ENCODE results near the gene ANKMY2. TPM values are rescaled to one million over a fixed set of nuclear protein-coding genes. Genes with fewer than 3 reads are reported as not detected.

Gene ANKMY2
- total RNA-seq, 2 donors from 2014 or later: 37.7 to 73.4 TPM

GRCh38 chr7:16670731-16671344, 25.3 kb upstream of the ANKMY2 start:
- H3K4me3 Mint-ChIP-seq: no peak overlapping the region
- H3K27ac Mint-ChIP-seq: peak overlapping the region; percentile 13
- 86 to 91% methylated on average over 1 to 4 of the region's 4 CpGs for WGBS, 2 experiments (ENCODE audit: insufficient coverage in 1 of 2, insufficient read length in 1 of 2)
- H3K36me3 Mint-ChIP-seq (ENCODE audit: low read depth): peaks cover 57% of the 10 kb centered on the region
- no peaks in the 10 kb centered on the region for H3K9me3 ChIP-seq (ENCODE audit: control insufficient read depth, low read length)
- no peaks in the 10 kb centered on the region for H3K27me3 Mint-ChIP-seq (ENCODE audit: insufficient read depth)
- no peaks in the 10 kb centered on the region for H3K4me1 Mint-ChIP-seq
- no peaks in the 10 kb centered on the region for H3K4me1 ChIP-seq (ENCODE audit: control insufficient read depth, insufficient read depth, low read length)
- H3K36me3 ChIP-seq (ENCODE audit: control insufficient read depth, insufficient read depth, low read length): peaks cover 60% of the 10 kb centered on the region
- H3K27me3 ChIP-seq (ENCODE audit: control insufficient read depth, insufficient read depth, low read length, poor library complexity, severe bottlenecking): no peaks in the 10 kb centered on the region
- TF ChIP-seq, protein P1, sequence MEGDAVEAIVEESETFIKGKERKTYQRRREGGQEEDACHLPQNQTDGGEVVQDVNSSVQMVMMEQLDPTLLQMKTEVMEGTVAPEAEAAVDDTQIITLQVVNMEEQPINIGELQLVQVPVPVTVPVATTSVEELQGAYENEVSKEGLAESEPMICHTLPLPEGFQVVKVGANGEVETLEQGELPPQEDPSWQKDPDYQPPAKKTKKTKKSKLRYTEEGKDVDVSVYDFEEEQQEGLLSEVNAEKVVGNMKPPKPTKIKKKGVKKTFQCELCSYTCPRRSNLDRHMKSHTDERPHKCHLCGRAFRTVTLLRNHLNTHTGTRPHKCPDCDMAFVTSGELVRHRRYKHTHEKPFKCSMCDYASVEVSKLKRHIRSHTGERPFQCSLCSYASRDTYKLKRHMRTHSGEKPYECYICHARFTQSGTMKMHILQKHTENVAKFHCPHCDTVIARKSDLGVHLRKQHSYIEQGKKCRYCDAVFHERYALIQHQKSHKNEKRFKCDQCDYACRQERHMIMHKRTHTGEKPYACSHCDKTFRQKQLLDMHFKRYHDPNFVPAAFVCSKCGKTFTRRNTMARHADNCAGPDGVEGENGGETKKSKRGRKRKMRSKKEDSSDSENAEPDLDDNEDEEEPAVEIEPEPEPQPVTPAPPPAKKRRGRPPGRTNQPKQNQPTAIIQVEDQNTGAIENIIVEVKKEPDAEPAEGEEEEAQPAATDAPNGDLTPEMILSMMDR (conservative IDR thresholded peaks at IDR 0.05): no peak
- no peak overlapping the region for H3K4me3 ChIP-seq (ENCODE audit: low read length)
- DNase-seq: no peak
- H3K9ac ChIP-seq (ENCODE audit: extremely low read depth, low read length, poor library complexity, severe bottlenecking): no peak overlapping the region
- no peaks in the 10 kb centered on the region for H3K9me3 Mint-ChIP-seq
- no peak overlapping the region for H3K27ac ChIP-seq (ENCODE audit: low read depth, low read length)

DNA sequence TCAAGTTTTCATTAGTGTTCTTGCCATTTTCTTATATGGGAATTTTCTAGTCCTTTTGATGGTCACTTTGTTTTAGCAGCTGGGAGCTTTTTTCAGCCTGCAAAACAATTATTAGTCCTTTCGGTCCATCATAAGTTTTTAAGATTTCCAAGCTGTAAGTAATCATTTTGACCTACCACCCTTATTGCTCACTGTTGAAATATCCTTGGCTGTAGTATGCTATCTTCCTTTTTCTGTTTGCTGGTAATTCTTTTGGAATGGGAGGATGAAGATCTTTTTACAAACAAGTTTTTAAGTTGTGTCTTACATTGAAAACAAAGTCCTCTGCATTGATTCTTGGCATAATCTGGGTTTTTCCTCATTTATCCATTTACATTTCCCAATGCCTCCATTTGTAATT, 24.5 kb upstream of the ANKMY2 start:
- H3K4me1 ChIP-seq (ENCODE audit: control insufficient read depth, insufficient read depth, low read length): no peaks in the 10 kb centered on the region
- H3K9me3 Mint-ChIP-seq: no peaks in the 10 kb centered on the region
- H3K27ac ChIP-seq (ENCODE audit: low read depth, low read length): no peak overlapping the region
- no peak overlapping the region for H3K4me3 ChIP-seq (ENCODE audit: low read length)
- no peak overlapping the region for H3K9ac ChIP-seq (ENCODE audit: extremely low read depth, low read length, poor library complexity, severe bottlenecking)
- peaks cover 55% of the 10 kb centered on the region for H3K36me3 Mint-ChIP-seq (ENCODE audit: low read depth)
- no peak for DNase-seq
- H3K36me3 ChIP-seq (ENCODE audit: control insufficient read depth, insufficient read depth, low read length): peaks cover 59% of the 10 kb centered on the region
- no peaks in the 10 kb centered on the region for H3K27me3 ChIP-seq (ENCODE audit: control insufficient read depth, insufficient read depth, low read length, poor library complexity, severe bottlenecking)
- TF ChIP-seq, protein P1 (conservative IDR thresholded peaks at IDR 0.05): no peak
- 83% methylated on average over 1 of the region's 1 CpG; no CpG with 5 or more reads in 1 of the 2 experiments for WGBS, 2 experiments (ENCODE audit: insufficient coverage in 1 of 2, insufficient read length in 1 of 2)
- peaks cover 4% of the 10 kb centered on the region for H3K9me3 ChIP-seq (ENCODE audit: control insufficient read depth, low read length)
- H3K27me3 Mint-ChIP-seq (ENCODE audit: insufficient read depth): no peaks in the 10 kb centered on the region
- peak overlapping the region; percentile 13 for H3K27ac Mint-ChIP-seq
- no peaks in the 10 kb centered on the region for H3K4me1 Mint-ChIP-seq
- H3K4me3 Mint-ChIP-seq: no peak overlapping the region

GRCh38 chr7:16669581-16669980, 24.0 kb upstream of the ANKMY2 start:
- no peaks in the 10 kb centered on the region for H3K27me3 Mint-ChIP-seq (ENCODE audit: insufficient read depth)
- no peak overlapping the region for H3K4me3 Mint-ChIP-seq
- no peaks in the 10 kb centered on the region for H3K9me3 Mint-ChIP-seq
- no peak overlapping the region for H3K4me3 ChIP-seq (ENCODE audit: low read length)
- TF ChIP-seq, protein P1 (conservative IDR thresholded peaks at IDR 0.05): no peak
- peak overlapping the region; percentile 13 for H3K27ac Mint-ChIP-seq
- WGBS, 2 experiments (ENCODE audit: insufficient coverage in 1 of 2, insufficient read length in 1 of 2): 94 to 100% methylated on average over 1 to 2 of the region's 2 CpGs
- peaks cover 56% of the 10 kb centered on the region for H3K36me3 ChIP-seq (ENCODE audit: control insufficient read depth, insufficient read depth, low read length)
- peaks cover 55% of the 10 kb centered on the region for H3K36me3 Mint-ChIP-seq (ENCODE audit: low read depth)
- H3K4me1 ChIP-seq (ENCODE audit: control insufficient read depth, insufficient read depth, low read length): no peaks in the 10 kb centered on the region
- no peaks in the 10 kb centered on the region for H3K27me3 ChIP-seq (ENCODE audit: control insufficient read depth, insufficient read depth, low read length, poor library complexity, severe bottlenecking)
- no peak for DNase-seq
- no peaks in the 10 kb centered on the region for H3K4me1 Mint-ChIP-seq
- peaks cover 4% of the 10 kb centered on the region for H3K9me3 ChIP-seq (ENCODE audit: control insufficient read depth, low read length)
- H3K9ac ChIP-seq (ENCODE audit: extremely low read depth, low read length, poor library complexity, severe bottlenecking): no peak overlapping the region
- no peak overlapping the region for H3K27ac ChIP-seq (ENCODE audit: low read depth, low read length)

All from endodermal cell (in vitro differentiated cells).